ENCODE measurements around the gene ZNF775.

DNA sequence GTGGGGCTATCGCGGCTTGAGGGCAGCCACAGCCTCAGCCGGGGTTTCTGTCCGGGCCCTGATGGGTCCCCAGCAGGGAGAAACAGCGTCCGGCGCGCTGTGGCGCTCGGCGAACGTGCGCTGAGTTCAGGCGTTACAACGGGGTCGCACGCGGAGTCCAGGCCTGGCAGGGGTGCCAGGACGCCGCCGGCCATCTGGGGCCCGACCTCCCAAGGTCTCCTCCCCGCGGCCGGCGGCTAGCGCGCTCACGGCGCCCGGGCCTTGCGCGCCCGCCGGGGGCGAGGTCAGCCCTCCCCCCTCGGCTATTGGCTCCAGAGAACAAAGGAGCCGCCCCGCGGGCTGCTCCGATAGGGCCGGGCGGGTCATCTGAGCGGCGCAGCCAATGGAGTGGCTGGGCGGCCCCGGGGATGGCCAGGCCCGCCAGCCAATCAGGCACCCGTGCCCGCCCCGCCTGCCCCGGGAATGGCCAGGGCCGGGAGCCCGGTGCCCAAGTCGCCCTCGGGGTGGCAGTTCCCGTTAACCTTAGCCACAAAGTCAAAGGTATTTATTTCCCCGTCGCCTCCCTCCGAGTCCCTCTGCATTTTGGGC lies at the start of gene ZNF775:
- TF ChIP-seq POLR2A (IDR thresholded peaks at IDR 0.05; ENCODE audit: low read depth, low read length), result peak; percentile 84
- peak; percentile 79 for TF ChIP-seq TAF1 (IDR thresholded peaks at IDR 0.05; ENCODE audit: low read depth, low read length)
- TF ChIP-seq POLR2AphosphoS5 (IDR thresholded peaks at IDR 0.05; ENCODE audit: low read depth, low read length), result peak; percentile 82

Data from GM12891 (cell line).